Osteocyte (in vitro differentiated cells): ENCODE data around the gene GTF2H3. TPM values are rescaled to one million over a fixed set of nuclear protein-coding genes. Genes with fewer than 3 reads are reported as not detected.

Source experiments
- DNase-seq: peaks from one replicate; pipeline ENCODE4 v3.0.0; 2021; ENCODE audit warnings: mixed read lengths; ENCODE audit not compliant: unreplicated experiment; ENCODE audit errors: extremely low spot score
- H3K27ac Mint-ChIP-seq: one replicate; pipeline ENCODE4 v1.8.0; 2021; ENCODE audit warnings: mild to moderate bottlenecking, mixed read lengths; ENCODE audit not compliant: unreplicated experiment
- H3K27me3 Mint-ChIP-seq: one replicate; pipeline ENCODE4 v1.8.0; 2021; ENCODE audit warnings: mixed read lengths; ENCODE audit not compliant: unreplicated experiment
- H3K36me3 Mint-ChIP-seq: one replicate; pipeline ENCODE4 v1.8.0; 2021; ENCODE audit warnings: mixed read lengths; ENCODE audit not compliant: unreplicated experiment
- H3K4me1 Mint-ChIP-seq: one replicate; pipeline ENCODE4 v1.8.0; 2021; ENCODE audit warnings: mixed read lengths; ENCODE audit not compliant: unreplicated experiment
- H3K4me3 Mint-ChIP-seq: one replicate; pipeline ENCODE4 v1.8.0; 2021; ENCODE audit warnings: mild to moderate bottlenecking, moderate library complexity, mixed read lengths; ENCODE audit not compliant: unreplicated experiment
- H3K9me3 Mint-ChIP-seq: one replicate; pipeline ENCODE4 v1.8.0; 2021; ENCODE audit warnings: mixed read lengths; ENCODE audit not compliant: unreplicated experiment
- CTCF ChIP-seq: fragments of 200-600 bp; sonication (generic); IDR thresholded peaks from 2 replicates; pipeline ENCODE4 v1.5.0; 2021; ENCODE audit warnings: antibody characterized with exemption, mild to moderate bottlenecking, moderate library complexity
- total RNA-seq: library from RNA; stranded (reverse); gene quantifications from 2 replicates; pipeline ENCODE4 v1.2.1, GENCODE V29; 2021

Gene GTF2H3
- total RNA-seq, 1 donor from 2014 or later, result 29.7 TPM

GRCh38 chr12:123683964-123684363 is 50.3 kb downstream of the GTF2H3 start:
- Mint-ChIP-seq H3K27ac (no peak overlapping the region), H3K9me3 (no peaks in the 10 kb centered on the region), H3K36me3 (peaks cover 23% of the 10 kb centered on the region), H3K4me1 (no peaks in the 10 kb centered on the region), H3K27me3 (no peaks in the 10 kb centered on the region), H3K4me3 (no peak overlapping the region)
- no peak for TF ChIP-seq CTCF
- DNase-seq, result no peak

- Mint-ChIP-seq H3K27ac (no peak overlapping the region), H3K9me3 (no peaks in the 10 kb centered on the region), H3K4me3 (no peak overlapping the region), H3K36me3 (peaks cover 25% of the 10 kb centered on the region), H3K27me3 (no peaks in the 10 kb centered on the region), H3K4me1 (no peaks in the 10 kb centered on the region)
- no peak for DNase-seq
- no peak for TF ChIP-seq CTCF
Observed at GRCh38 chr12:123686636-123687190, 53.1 kb downstream of the GTF2H3 start.

GRCh38 chr12:123690191-123690840 is 56.7 kb downstream of the GTF2H3 start:
- Mint-ChIP-seq H3K4me3 (no peak overlapping the region), H3K27ac (no peak overlapping the region), H3K4me1 (no peaks in the 10 kb centered on the region), H3K27me3 (no peaks in the 10 kb centered on the region), H3K36me3 (peaks cover 23% of the 10 kb centered on the region), H3K9me3 (no peaks in the 10 kb centered on the region)
- no peak for DNase-seq
- no peak for TF ChIP-seq CTCF

- no peak overlapping the region for H3K27ac Mint-ChIP-seq
- no peaks in the 10 kb centered on the region for H3K9me3 Mint-ChIP-seq
- DNase-seq, result no peak
- no peaks in the 10 kb centered on the region for H3K4me1 Mint-ChIP-seq
- TF ChIP-seq CTCF, result no peak
- no peak overlapping the region for H3K4me3 Mint-ChIP-seq
- H3K27me3 Mint-ChIP-seq, result no peaks in the 10 kb centered on the region
- H3K36me3 Mint-ChIP-seq, result peaks cover 24% of the 10 kb centered on the region
Observed at GRCh38 chr12:123696207-123696606, 62.6 kb downstream of the GTF2H3 start.

GRCh38 chr12:123696646-123697045 is 63.0 kb downstream of the GTF2H3 start:
- no peak for TF ChIP-seq CTCF
- H3K9me3 Mint-ChIP-seq, result no peaks in the 10 kb centered on the region
- H3K36me3 Mint-ChIP-seq, result peaks cover 24% of the 10 kb centered on the region
- no peak overlapping the region for H3K4me3 Mint-ChIP-seq
- H3K27ac Mint-ChIP-seq, result no peak overlapping the region
- H3K4me1 Mint-ChIP-seq, result no peaks in the 10 kb centered on the region
- H3K27me3 Mint-ChIP-seq, result no peaks in the 10 kb centered on the region
- DNase-seq, result no peak
